ENCODE results near the gene COX19. TPM values are rescaled to one million over a fixed set of nuclear protein-coding genes. Genes with fewer than 3 reads are reported as not detected.

The COX19 gene
- total RNA-seq, 4 donors from 2014 or later, result 4.7 to 6.5 (median 5.2) TPM

- Histone ChIP-seq H3K9me3 (no peaks in the 10 kb centered on the region), H3K4me3 (no peak overlapping the region), H3K27ac (no peak overlapping the region), H3K36me3 (no peaks in the 10 kb centered on the region), H3K4me1 (peaks cover 2 to 3% of the 10 kb centered on the region in 2 donors), H3K27me3 (peaks cover 57 to 89% (median 78%) of the 10 kb centered on the region in 3 donors)
- ATAC-seq (no peak), DNase-seq (no peak)
- in situ Hi-C loops (cut with MboI; ENCODE audit: low sequenced_read_pairs in 4 of 4), result loop anchor here in 2 of 4 donors (25.0 kb wide), 1 partner anchor 174 kb away; the partner anchor contains the start of gene ZFAND2A (in 2 of the 2)
- TF ChIP-seq POLR2A (IDR thresholded peaks at IDR 0.05), result no peak
- no peak for TF ChIP-seq CTCF (IDR thresholded peaks at IDR 0.05 in 4 of 5, conservative IDR thresholded peaks at IDR 0.05 in 1 of 5)
- intact Hi-C loops (cut with DNase I; ENCODE audit: low total_unique reads), result no loop called here
Measured at GRCh38 chr7:988426-988911, 13.1 kb upstream of the COX19 start.

DNA sequence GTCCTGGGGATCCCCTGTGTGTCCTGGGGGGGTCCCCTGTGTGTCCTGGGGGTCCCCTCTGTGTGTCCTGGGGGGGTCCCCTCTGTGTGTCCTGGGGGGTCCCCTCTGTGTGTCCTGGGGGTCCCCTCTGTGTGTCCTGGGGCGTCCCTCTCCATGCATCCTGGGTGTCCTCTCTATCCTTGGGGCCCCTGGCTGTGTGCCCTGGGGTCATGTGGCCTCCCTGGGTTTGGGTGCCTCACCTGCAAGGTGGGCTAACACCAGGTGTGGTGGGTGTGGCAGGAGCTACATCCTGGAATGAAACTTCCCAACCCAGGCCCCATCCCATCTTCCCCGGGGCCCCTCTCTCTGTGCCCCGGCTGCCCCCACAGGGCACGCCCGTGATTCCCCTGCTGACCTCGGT, 12.6 kb upstream of the COX19 start:
- ATAC-seq, result no peak
- Histone ChIP-seq H3K4me3 (no peak overlapping the region), H3K27ac (no peak overlapping the region), H3K9me3 (no peaks in the 10 kb centered on the region), H3K36me3 (no peaks in the 10 kb centered on the region), H3K4me1 (no peaks in the 10 kb centered on the region), H3K27me3 (peaks cover 61 to 93% (median 82%) of the 10 kb centered on the region in 3 donors)
- in situ Hi-C loops (cut with MboI; ENCODE audit: low sequenced_read_pairs in 4 of 4), result loop anchor here in 2 of 4 donors (25.0 kb wide), 1 partner anchor 174 kb away; the partner anchor contains the start of gene ZFAND2A (in 2 of the 2)
- no peak for DNase-seq
- intact Hi-C loops (cut with DNase I; ENCODE audit: low total_unique reads), result no loop called here
- TF ChIP-seq POLR2A (IDR thresholded peaks at IDR 0.05) (no peak), CTCF (IDR thresholded peaks at IDR 0.05 in 4 of 5, conservative IDR thresholded peaks at IDR 0.05 in 1 of 5) (no peak)

GRCh38 chr7:986766-987751, 11.7 kb upstream of the COX19 start:
- no peak overlapping the region for H3K27ac ChIP-seq
- DNase-seq (no peak), ATAC-seq (no peak)
- H3K9me3 ChIP-seq, result no peaks in the 10 kb centered on the region
- H3K4me1 ChIP-seq, result no peaks in the 10 kb centered on the region
- H3K27me3 ChIP-seq, result peaks cover 55 to 86% (median 73%) of the 10 kb centered on the region in 3 donors
- in situ Hi-C loops (cut with MboI; ENCODE audit: low sequenced_read_pairs in 4 of 4) (loop anchor here in 2 of 4 donors (25.0 kb wide), 1 partner anchor 175 kb away; the partner anchor contains the start of gene ZFAND2A (in 2 of the 2)), intact Hi-C loops (cut with DNase I; ENCODE audit: low total_unique reads) (no loop called here)
- no peak overlapping the region for H3K4me3 ChIP-seq
- TF ChIP-seq POLR2A (IDR thresholded peaks at IDR 0.05) (no peak), CTCF (IDR thresholded peaks at IDR 0.05 in 4 of 5, conservative IDR thresholded peaks at IDR 0.05 in 1 of 5) (no peak)
- no peaks in the 10 kb centered on the region for H3K36me3 ChIP-seq

DNA sequence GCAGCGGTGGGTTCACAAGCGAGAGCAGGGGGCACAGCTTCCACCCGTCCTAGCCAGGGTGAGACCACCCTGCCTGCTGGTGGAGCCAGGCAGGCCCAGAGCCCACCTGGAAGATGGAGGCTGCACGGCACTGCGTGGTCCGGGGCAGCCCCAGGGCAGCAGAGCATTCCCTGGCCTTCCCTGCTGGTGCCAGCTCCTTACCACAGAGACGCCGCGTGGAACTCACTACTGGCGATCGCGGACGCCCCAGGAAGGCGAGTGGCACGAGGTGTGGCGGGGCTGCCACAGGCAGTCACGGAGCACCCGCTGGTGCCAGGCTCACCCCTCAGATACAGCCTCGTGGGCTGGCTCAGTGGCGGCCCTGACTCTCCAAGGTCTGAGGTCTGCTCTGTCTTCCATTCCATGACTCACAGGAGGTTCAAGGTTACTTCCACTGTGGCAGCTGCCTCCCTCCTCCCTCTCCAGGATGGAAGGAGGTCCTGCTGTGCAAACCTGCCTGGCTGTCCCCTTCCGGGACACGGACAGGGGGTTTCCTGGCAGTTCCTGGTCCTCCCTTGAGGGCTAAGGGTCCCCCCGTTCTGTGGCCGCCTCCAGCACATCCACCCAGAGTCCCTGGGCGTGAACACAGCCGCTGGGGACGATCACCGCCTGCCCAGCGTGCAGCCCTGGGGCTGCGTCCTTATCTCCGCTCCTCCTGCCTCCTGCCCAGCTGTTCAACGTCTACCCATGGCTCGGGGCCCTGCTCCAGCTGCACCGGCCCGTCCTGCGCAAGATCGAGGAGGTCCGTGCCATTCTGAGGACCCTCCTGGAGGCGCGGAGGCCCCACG, 10.8 kb upstream of the COX19 start:
- in situ Hi-C loops (cut with MboI; ENCODE audit: low sequenced_read_pairs in 4 of 4) (loop anchor here in 2 of 4 donors (25.0 kb wide), 1 partner anchor 176 kb away; the partner anchor contains the start of gene ZFAND2A (in 2 of the 2)), intact Hi-C loops (cut with DNase I; ENCODE audit: low total_unique reads) (no loop called here)
- DNase-seq, result no peak
- H3K27ac ChIP-seq, result no peak overlapping the region
- H3K9me3 ChIP-seq, result no peaks in the 10 kb centered on the region
- ATAC-seq, result no peak
- no peaks in the 10 kb centered on the region for H3K36me3 ChIP-seq
- H3K4me1 ChIP-seq, result no peaks in the 10 kb centered on the region
- no peak overlapping the region for H3K4me3 ChIP-seq
- TF ChIP-seq POLR2A (IDR thresholded peaks at IDR 0.05), result no peak
- no peak for TF ChIP-seq CTCF (IDR thresholded peaks at IDR 0.05 in 4 of 5, conservative IDR thresholded peaks at IDR 0.05 in 1 of 5)
- H3K27me3 ChIP-seq, result peaks cover 53 to 76% (median 64%) of the 10 kb centered on the region in 3 donors

Measured in gastrocnemius medialis (tissue), 4 donors.